Activated naive CD8-positive, alpha-beta T cell treated with anti-CD3 and anti-CD28 coated beads for 36 hours (primary cell): ENCODE results near the gene C6orf163. TPM values are rescaled to one million over a fixed set of nuclear protein-coding genes. Genes with fewer than 3 reads are reported as not detected.
A peak's percentile ranks its signal among the peaks of the same experiment; 100 is the strongest.
"Not testable (repeated sequence)": the region's sequence is repeated elsewhere in the genome, so short reads cannot be mapped to it uniquely, and the experiment has no call there.

Experiments
- DNase-seq: peaks from one replicate; pipeline ENCODE4 v3.0.0; 2021
- H3K27ac Mint-ChIP-seq: one replicate; pipeline ENCODE4 v1.8.0; 2022; ENCODE audit warnings: mild to moderate bottlenecking, moderate library complexity, mixed read lengths
- H3K27me3 Mint-ChIP-seq: one replicate; pipeline ENCODE4 v1.8.0; 2022; ENCODE audit warnings: mild to moderate bottlenecking, mixed read lengths
- H3K36me3 Mint-ChIP-seq: one replicate; pipeline ENCODE4 v1.8.0; 2021; ENCODE audit warnings: mild to moderate bottlenecking, mixed read lengths
- H3K4me1 Mint-ChIP-seq: one replicate; pipeline ENCODE4 v1.8.0; 2021; ENCODE audit warnings: mixed read lengths
- H3K4me3 Mint-ChIP-seq: one replicate; pipeline ENCODE4 v1.8.0; 2022; ENCODE audit warnings: mild to moderate bottlenecking, moderate library complexity, mixed read lengths
- H3K9me3 Mint-ChIP-seq: one replicate; pipeline ENCODE4 v1.8.0; 2022; ENCODE audit warnings: mixed read lengths
- total RNA-seq, 2 experiments: library from RNA; stranded (reverse); gene quantifications; one replicate each; pipeline ENCODE4 v1.2.3, GENCODE V29; 2021

The C6orf163 gene
- total RNA-seq, result 1 to 10 TPM in 1 of 2 experiments, under 1 TPM in 1; 0.98 to 1.5 TPM

DNA sequence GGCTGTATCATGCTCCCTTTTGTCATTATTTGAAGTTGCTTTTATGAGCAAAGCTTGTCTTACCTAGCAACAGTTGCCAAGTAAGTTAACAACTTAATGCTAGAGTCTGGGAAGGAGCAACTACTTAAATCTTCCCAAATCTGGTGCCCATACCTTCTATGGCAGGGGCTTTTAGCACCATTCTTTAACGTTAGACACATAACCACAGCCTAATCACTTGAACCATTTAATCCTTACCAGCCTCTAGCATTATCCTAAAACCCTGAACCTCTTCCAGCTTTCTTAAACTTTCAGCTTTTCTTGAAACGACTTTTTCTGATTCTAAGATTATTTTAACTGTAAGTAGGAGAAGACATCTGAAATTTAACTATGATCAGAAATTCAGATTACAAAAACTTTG lies at the start of gene C6orf163:
TSS of gene C6orf163 (plus strand) at position 83 of the 400 bp plus-strand sequence. CDS start at position 370, 287 bp downstream.
- DNase-seq, result no peak
- Mint-ChIP-seq H3K9me3 (no peaks in the 10 kb centered on the region), H3K4me3 (no peak within 1 kb of the TSS), H3K4me1 (peaks cover 2% of the 10 kb centered on the region), H3K27me3 (no peaks in the 10 kb centered on the region), H3K36me3 (peaks cover 7% of the 10 kb centered on the region), H3K27ac (no peak within 1 kb of the TSS)

DNA sequence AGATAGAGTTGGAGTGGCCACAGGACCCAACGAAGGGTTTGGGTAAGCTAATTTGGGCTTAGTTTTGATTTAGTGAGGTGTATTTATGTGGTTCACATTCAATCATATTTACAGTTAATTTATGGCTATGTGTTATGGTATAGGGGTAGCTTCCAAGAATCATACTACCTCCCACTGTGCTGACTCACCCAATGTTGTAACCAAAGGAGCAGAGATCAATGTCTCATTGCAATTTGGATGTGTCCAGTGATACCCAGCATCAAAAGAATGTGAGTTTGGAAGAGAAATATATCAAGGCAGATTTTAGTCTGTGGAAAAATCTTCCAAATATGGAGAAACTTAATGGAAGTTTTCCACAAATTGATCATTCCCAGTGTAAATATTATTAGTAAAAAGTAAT lies 47.5 kb upstream of the C6orf163 start:
- no peak for DNase-seq
- Mint-ChIP-seq H3K4me3 (no peak overlapping the region), H3K27ac (no peak overlapping the region), H3K27me3 (peaks cover 34% of the 10 kb centered on the region), H3K36me3 (no peaks in the 10 kb centered on the region), H3K4me1 (no peaks in the 10 kb centered on the region), H3K9me3 (no peaks in the 10 kb centered on the region)

DNA sequence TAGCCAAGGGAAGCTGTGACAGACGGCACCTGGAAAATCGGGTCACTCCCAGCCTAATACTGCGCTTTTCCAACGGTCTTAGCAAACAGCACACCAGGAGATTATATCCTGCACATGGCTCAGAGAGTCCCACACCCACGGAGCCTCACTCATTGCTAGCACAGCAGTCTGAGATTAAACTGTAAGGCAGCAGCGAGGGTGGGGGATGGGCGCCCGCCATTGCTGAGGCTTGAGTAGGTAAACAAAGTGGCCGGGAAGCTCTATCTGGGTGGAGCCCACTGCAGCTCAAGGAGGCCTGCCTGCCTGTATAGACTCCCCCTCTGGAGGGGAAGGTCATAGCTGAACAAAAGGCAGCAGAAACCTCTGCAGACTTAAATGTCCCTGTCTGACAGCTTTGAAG lies 43.3 kb upstream of the C6orf163 start:
- not testable (repeated sequence) for DNase-seq, H3K9me3 Mint-ChIP-seq, H3K27ac Mint-ChIP-seq, H3K4me1 Mint-ChIP-seq, H3K4me3 Mint-ChIP-seq, H3K36me3 Mint-ChIP-seq
- H3K27me3 Mint-ChIP-seq, result peaks cover 37% of the 10 kb centered on the region

DNA sequence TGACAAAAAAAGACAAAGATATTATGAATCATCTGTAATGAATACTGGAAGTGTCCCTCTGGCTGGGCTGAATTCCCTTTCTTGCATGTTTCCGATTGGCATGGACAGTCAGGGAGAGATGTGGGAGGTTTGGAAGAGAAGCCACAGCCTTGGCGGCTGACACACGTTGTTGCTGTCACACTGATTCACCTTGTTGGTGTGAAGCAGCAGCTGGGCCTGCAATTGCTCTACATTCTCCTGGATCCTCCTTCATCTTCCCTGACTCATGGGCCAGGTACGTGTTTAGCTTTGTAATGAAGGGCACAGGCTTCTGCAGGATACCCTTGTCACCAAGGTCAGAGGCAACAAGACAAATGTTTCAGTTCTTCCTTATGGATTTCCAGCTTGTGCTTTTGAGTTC lies 35.6 kb upstream of the C6orf163 start:
- DNase-seq, result no peak
- Mint-ChIP-seq H3K4me3 (no peak overlapping the region), H3K4me1 (no peaks in the 10 kb centered on the region), H3K27me3 (peaks cover 14% of the 10 kb centered on the region), H3K9me3 (peaks cover 6% of the 10 kb centered on the region), H3K36me3 (no peaks in the 10 kb centered on the region), H3K27ac (no peak overlapping the region)

DNA sequence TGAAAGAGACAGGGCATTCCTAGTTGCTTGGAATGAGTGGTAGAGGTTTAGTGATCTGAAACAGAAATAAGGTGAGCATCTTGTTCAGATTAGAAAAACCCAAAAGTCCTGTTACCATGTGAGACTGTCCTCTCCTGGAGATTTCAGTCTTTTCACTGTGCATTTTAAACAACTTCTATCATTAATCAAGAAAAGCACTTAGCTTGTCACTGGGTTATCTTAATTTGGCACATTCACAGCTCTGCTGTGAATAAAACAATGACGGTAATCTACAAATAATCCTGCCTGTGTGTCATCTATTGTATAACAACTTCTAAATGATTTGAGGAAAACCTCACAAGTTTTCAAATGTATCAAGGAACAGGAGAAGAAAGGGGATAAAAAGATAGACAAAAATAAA lies 31.8 kb upstream of the C6orf163 start:
- Mint-ChIP-seq H3K27me3 (peaks cover 20% of the 10 kb centered on the region), H3K4me1 (no peaks in the 10 kb centered on the region), H3K27ac (no peak overlapping the region), H3K9me3 (no peaks in the 10 kb centered on the region), H3K4me3 (no peak overlapping the region), H3K36me3 (no peaks in the 10 kb centered on the region)
- no peak for DNase-seq

DNA sequence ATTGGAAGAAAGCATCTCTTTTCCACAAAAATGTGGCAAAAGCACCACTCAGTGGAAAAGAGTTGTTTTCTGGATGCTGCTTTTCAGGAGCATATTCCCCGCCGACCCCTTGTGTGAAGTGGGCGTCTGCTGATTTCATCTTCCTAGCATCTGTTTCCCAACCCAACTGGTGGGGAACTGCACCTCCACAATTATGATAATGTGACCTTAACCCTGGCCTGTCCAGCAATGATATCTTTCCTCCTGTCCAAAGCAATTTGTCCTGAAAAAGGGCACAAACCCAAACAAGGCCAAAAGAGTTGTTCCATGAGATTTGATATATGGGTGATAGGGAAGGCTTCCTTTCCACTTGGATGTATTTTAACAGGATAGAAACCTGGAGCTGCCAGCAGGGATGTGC lies 29.5 kb upstream of the C6orf163 start:
- Mint-ChIP-seq H3K4me3 (no peak overlapping the region), H3K27me3 (peaks cover 19% of the 10 kb centered on the region), H3K36me3 (no peaks in the 10 kb centered on the region), H3K27ac (no peak overlapping the region), H3K4me1 (no peaks in the 10 kb centered on the region), H3K9me3 (no peaks in the 10 kb centered on the region)
- no peak for DNase-seq

DNA sequence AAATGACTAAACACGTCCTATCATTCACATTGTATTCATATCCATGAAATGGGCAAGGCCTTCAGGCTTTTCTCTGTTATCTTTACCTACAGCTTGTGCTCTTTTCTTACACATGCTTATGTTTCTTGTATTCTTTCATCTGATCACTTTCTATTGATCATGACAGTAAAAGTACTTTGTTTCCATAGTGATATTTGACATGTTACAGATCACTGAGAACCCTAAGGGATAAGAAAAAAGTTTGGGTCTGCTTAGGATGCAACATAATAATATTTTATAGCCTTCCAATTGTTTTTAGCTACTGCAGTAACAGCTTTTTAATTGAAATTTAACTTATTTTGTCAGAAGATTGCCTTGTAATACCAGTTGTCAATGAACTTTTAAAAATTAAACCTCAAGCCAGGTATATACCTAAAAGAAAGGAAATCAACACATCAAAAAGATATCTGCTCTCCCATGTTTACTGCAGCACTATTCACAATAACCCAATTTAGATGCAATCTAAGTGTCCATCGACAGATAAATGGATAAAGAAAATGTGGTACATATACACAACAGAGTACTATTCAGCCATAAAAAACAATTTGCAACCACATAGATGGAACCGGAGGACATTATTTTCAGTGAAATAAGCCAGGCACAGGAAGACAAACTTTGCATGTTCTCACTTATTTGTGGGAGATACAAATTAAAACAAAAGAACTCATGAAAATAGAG lies 25.2 kb upstream of the C6orf163 start:
- Mint-ChIP-seq H3K4me3 (no peak overlapping the region), H3K27me3 (peaks cover 9% of the 10 kb centered on the region), H3K27ac (no peak overlapping the region), H3K4me1 (peaks cover 9% of the 10 kb centered on the region), H3K36me3 (peaks cover 3% of the 10 kb centered on the region), H3K9me3 (no peaks in the 10 kb centered on the region)
- no peak for DNase-seq

DNA sequence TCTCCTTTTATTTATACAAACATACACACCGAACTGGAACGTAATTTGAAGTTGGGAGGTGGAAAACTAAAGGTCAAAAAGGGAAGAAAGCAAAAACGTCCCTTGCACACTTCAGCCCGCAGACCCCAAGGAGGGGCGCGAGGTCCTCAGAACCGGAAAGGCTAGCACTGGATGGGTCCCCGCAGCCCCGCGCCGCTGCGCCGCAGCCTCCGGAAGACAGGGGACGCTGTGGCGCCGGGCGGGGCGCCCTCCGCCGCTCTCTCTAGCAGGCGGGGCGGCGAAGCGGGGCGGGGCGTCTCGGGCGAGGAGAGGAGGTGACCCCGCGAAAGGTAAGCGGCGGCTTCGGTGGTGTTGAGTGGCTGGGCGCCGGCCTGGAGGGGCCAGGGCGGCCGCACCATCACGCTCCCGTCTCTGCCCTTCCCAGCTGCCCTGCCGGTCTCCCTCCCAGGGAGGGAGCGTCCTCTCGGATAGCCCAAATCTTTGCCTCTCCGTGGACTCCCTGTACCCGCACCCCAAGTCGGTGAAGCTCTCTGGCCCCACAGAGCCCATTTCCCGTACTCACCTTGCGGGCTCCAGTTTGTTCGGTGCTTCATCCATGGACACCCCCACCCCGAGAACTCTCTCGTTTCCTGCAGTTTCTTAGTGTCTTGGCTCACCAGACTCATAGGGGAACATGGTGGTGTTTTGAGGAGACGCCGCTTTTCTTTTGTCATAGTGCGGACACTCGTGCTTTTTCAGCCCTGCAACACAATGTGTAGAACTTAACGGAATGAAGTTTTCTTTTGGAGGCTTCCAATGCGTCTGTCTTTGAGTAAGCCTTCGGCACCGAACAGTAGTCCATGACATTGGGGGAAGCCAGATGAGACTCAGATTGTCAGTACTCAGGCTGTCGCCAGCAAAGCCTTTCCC lies 22.1 kb upstream of the C6orf163 start, which contains the start of gene SMIM8:
TSS of gene SMIM8 (plus strand) at position 285 of the 909 bp plus-strand sequence. CDS start 14,444 bp downstream, outside the sequence.
- peaks cover 9% of the 10 kb centered on the region for H3K4me1 Mint-ChIP-seq
- peaks cover 8% of the 10 kb centered on the region for H3K9me3 Mint-ChIP-seq
- H3K36me3 Mint-ChIP-seq, result peaks cover 9% of the 10 kb centered on the region

DNA sequence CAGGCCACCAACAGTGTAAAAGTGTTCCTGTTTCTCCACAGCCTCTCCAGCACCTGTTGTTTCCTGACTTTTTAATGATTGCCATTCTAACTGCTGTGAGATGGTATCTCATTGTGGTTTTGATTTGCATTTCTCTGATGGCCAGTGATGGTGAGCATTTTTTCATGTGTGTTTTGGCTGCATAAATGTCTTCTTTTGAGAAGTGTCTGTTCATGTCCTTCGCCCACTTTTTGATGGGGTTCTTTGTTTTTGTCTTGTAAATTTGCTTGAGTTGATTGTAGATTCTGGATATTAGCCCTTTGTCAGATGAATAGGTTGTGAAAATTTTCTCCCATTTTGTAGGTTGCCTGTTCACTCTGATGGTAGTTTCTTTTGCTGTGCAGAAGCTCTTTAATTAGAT lies 20.7 kb upstream of the C6orf163 start:
- DNase-seq, H3K4me1 Mint-ChIP-seq, H3K9me3 Mint-ChIP-seq, H3K4me3 Mint-ChIP-seq, H3K27ac Mint-ChIP-seq, H3K27me3 Mint-ChIP-seq: not testable (repeated sequence)
- peaks cover 16% of the 10 kb centered on the region for H3K36me3 Mint-ChIP-seq

More for the DNA sequence above, 22.1 kb upstream of the C6orf163 start, which contains the start of gene SMIM8:
- Mint-ChIP-seq H3K27ac (peak within 1 kb of the TSS; percentile 88), H3K4me3 (peak within 1 kb of the TSS; percentile 92), H3K27me3 (no peaks in the 10 kb centered on the region)
- peak; percentile 93 for DNase-seq

DNA sequence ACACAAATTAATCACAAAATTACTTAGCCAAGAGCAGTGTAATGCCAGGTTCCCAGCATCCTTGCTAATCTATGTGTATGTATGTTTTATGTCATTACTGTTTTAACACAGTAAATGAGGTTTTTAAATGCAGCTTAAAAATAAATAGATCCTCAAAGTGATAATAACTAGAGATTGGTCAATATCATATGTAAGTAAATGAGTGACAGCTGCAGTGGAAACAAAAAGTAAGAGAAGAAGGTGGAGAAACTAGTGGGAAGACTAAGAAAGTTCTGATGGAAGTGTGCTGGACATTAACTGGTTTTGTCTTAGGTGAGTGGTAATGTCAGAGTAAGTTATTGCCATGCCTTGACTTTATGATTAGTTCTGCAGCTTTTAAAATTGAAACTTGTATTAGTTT lies 13.7 kb upstream of the C6orf163 start:
- H3K9me3 Mint-ChIP-seq, result peaks cover 12% of the 10 kb centered on the region
- H3K27me3 Mint-ChIP-seq, result no peaks in the 10 kb centered on the region
- H3K36me3 Mint-ChIP-seq, result peaks cover 31% of the 10 kb centered on the region
- peaks cover 21% of the 10 kb centered on the region for H3K4me1 Mint-ChIP-seq
- H3K4me3 Mint-ChIP-seq, result no peak overlapping the region
- no peak for DNase-seq
- H3K27ac Mint-ChIP-seq, result no peak overlapping the region

DNA sequence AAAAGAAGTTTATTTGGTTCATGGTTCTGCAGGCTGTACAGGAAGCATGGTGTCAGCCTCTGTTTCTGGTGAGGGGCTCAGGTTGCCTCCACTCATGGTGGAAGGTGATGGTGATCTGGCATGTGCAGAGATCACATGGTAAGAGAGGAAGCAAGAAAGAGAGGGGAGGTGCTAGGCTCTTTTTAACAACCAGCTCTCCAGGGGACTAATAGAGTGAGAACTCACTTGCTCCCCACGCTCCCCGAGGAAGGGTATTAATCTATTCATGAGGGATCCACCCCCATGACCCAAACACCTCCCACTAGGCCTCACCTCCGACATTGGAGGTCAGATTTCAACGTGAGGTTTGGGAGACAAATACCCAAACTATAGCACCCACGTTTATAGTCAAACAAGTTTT lies 11.6 kb upstream of the C6orf163 start:
- no peak overlapping the region for H3K4me3 Mint-ChIP-seq
- no peaks in the 10 kb centered on the region for H3K27me3 Mint-ChIP-seq
- no peak for DNase-seq
- peaks cover 24% of the 10 kb centered on the region for H3K4me1 Mint-ChIP-seq
- peaks cover 8% of the 10 kb centered on the region for H3K9me3 Mint-ChIP-seq
- peaks cover 24% of the 10 kb centered on the region for H3K36me3 Mint-ChIP-seq
- H3K27ac Mint-ChIP-seq, result no peak overlapping the region

DNA sequence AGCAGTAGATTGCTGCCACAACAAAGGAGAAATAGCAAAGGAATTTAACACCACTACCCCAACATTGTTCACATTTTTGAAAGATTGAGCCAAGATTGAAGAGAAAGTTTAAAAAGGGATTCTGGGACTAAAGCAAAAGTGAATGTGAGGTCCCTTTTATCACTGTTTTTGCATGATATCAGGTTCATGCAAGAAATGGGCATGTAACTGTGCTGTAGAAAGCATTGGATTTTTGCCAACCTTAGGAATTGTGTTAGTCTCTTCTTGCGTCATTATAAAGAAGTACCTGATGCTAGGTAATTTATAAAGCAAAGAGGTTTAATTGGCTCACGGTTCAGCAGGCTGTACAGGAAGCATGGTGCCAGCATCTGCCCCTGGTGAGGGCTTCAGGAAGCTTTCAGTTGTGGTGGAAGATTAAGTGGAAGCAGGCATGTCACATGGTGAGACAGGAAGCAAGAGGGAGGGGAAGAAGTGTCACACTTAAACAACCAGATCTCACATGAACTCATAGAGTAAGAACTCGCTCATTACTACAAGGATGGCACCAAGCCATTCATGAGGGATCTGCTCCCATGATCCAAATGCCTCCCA lies 10.9 kb upstream of the C6orf163 start:
- H3K27me3 Mint-ChIP-seq, result no peaks in the 10 kb centered on the region
- H3K36me3 Mint-ChIP-seq, result peaks cover 21% of the 10 kb centered on the region
- no peak overlapping the region for H3K27ac Mint-ChIP-seq
- H3K9me3 Mint-ChIP-seq, result peaks cover 8% of the 10 kb centered on the region
- H3K4me3 Mint-ChIP-seq, result no peak overlapping the region
- peaks cover 24% of the 10 kb centered on the region for H3K4me1 Mint-ChIP-seq
- no peak for DNase-seq

DNA sequence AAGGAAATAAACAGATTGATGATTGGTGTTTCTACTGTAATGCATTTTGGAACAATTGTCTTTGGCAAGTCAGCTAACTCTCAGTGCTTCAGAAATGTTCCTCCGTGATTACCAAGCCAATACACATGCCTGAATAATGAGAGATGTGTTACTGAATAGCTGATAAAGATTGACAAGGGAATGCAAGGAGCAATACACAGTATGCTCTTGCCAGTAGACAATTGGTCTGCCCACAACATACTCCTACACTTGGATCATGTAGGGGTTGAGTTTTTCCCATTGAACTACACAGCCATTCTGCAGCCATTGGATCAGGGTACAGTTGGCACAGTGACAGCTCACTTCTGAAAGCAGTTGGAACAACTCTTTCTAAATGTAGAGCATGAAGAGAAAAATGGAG lies 9.9 kb upstream of the C6orf163 start:
- Mint-ChIP-seq H3K4me3 (no peak overlapping the region), H3K27ac (no peak overlapping the region), H3K27me3 (no peaks in the 10 kb centered on the region), H3K4me1 (peaks cover 21% of the 10 kb centered on the region), H3K36me3 (peaks cover 19% of the 10 kb centered on the region), H3K9me3 (peaks cover 8% of the 10 kb centered on the region)
- no peak for DNase-seq

DNA sequence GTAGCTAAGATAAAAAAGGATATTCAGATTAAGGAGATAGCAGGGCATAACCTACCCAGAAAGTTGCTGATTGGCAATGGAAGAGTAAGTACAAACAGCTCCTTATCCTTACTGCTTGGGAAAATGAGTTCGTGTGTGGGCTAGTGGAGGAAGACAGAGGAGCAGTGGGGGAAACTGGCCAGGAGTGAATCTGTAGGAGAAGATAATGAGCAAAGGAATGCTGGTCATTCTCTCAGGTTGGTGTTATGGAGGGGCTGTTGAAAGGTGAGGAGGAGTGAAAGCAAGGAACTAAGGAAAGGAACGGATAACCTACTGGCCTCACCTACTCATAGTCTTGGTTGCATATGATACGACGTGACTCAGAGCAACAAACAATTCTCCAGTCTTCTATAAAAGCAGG lies 8.2 kb upstream of the C6orf163 start:
- Mint-ChIP-seq H3K9me3 (peaks cover 8% of the 10 kb centered on the region), H3K4me3 (no peak overlapping the region), H3K4me1 (peaks cover 18% of the 10 kb centered on the region), H3K27ac (no peak overlapping the region), H3K36me3 (peaks cover 19% of the 10 kb centered on the region), H3K27me3 (no peaks in the 10 kb centered on the region)
- DNase-seq, result no peak

DNA sequence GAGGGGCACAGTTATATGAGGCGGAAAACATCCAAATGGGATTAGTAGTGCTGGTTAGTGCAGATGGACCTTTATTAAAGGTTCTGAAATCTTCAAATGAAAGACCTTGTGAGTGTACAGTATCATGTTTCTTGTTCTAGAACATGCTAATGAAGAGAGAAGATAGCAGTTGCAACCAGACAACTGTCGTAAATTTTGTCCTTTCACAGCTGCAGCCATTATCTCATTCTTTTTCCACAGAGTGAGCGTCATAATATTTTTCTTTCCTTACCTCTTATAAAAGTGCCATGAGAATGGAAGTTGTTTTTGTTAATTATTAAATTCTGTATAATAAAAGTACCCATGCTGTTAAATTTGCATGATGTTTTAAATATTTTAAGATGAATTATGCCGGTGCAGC lies 4.4 kb upstream of the C6orf163 start:
- Mint-ChIP-seq H3K4me1 (peaks cover 4% of the 10 kb centered on the region), H3K27ac (no peak overlapping the region), H3K36me3 (peaks cover 6% of the 10 kb centered on the region), H3K27me3 (no peaks in the 10 kb centered on the region), H3K9me3 (no peaks in the 10 kb centered on the region), H3K4me3 (no peak overlapping the region)
- no peak for DNase-seq
